GM18519 (cell line): ENCODE measurements around the gene LARGE1.
"Not testable (repeated sequence)": the region's sequence is repeated elsewhere in the genome, so short reads cannot be mapped to it uniquely, and the experiment has no call there.

Experiments used
- ATAC-seq: cut with Tn5 transposase; IDR thresholded peaks from one replicate; pipeline ENCODE4 v1.9.1; 2021; ENCODE audit warnings: mild to moderate bottlenecking, moderate library complexity; ENCODE audit not compliant: unreplicated experiment, low FRiP score

LARGE1 gene

DNA sequence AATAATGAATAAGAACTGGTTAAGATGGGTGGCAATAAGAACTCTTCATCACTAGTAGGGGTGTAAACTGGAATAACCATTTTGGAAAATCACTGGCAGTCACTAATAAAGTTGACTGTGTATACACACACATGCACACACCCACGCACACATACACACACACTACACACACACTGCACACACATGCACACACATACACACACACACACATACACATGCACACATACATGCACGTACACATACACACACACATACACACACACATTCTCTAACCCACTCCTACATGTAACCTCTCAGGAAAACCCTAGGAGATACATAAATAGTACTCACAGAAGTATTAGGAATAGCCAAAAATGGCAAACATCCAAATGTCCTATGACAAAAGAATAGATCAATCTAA is 455.6 kb downstream of the LARGE1 start:
- no peak for ATAC-seq

- ATAC-seq = no peak
Observed at GRCh38 chr22:33461698-33462434, 458.4 kb downstream of the LARGE1 start.

- not testable (repeated sequence) for ATAC-seq
Observed at GRCh38 chr22:33461245-33461644, 459.0 kb downstream of the LARGE1 start.

GRCh38 chr22:33459137-33459536 is 461.1 kb downstream of the LARGE1 start:
- no peak for ATAC-seq

GRCh38 chr22:33456511-33456910 is 463.8 kb downstream of the LARGE1 start:
- ATAC-seq = no peak

DNA sequence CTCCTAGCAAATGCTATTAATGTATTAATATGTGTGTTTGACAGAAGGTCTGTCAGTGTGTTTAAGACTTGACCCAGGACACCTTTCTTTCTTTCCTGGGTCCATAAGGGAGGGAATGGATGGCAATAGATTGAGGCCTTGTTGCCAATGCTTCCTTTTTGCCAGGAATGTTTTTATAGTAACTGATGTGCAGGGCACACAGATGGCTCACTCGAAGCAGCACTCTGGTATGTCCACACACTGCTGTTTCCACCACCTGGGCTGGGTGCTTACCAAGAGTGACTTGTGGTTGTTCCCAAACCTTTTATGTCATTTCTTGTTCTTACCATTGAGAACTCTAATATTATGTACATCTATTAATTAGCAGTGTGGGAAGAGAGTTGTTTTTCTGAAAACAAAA is 465.2 kb downstream of the LARGE1 start:
- no peak for ATAC-seq

DNA sequence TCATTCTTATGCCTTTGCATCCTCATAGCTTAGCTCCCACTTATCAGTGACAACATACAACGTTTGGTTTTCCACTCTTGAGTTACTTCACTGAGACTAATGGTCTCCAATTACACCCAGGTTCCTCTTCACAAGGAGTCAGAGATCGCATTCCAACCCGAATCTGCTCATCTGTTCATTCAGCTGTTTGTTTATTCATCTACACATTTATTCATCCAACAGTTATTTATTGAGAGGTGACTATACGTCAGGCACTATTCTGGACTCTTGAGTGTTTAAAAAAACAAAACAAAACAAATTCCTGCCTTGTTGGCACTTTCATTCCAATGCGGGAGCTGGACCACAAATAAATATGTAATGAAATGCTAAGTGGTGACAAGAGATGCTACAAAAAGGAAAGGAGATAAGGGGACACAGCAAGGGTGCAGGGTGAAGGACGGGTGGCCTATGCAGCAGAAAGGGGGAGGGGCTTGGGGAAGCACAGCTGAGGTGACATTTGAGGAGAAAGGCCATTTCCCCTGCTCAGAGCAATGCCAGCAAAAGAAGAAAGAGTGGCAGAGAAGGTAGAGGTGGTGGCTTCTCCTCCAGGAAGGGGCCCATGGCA is 468.3 kb downstream of the LARGE1 start:
- ATAC-seq = no peak

- ATAC-seq = no peak
Observed at GRCh38 chr22:33450756-33451155, 469.5 kb downstream of the LARGE1 start.

- no peak for ATAC-seq
Observed at GRCh38 chr22:33447733-33448132, 472.5 kb downstream of the LARGE1 start.

DNA sequence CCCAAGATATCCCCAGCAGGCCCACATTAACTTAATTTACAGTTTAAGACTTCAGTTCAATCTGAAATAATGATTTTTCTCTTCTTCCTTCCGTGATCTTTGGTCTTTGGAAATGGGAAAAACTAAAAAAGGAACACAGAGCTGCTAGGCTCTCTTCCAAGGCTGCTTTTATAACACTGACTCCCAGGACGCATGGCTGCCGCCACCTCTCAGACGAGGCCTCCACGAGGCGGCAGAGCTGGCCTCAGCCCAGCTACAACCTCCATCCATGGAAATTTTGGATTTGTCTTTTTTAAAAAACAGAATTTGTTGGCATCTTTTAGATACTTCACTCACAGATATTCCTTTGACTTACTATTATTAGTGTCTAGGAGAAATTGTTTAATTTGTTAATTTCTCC is 476.6 kb downstream of the LARGE1 start:
- ATAC-seq = no peak

GRCh38 chr22:33440756-33441155 is 479.5 kb downstream of the LARGE1 start:
- no peak for ATAC-seq

DNA sequence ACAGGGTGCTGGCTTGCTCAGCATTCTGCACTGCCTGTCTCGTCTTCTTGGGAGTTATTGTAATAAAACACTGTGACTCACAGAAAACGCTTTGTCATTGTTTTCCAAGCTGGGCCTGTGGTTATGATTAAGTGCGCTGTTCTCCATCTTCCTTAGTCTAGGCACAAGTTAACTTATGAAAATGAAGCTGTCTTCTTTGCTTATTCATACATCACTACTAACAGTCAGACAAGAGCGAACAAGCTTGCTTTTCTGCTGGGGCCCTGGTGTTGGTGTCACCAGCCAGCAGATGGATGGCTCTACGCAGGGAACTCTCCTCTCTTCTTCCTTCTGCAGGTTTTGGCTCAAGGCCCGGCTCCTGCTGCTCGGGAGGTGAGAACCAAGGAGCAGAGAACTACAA is 482.0 kb downstream of the LARGE1 start:
- ATAC-seq = no peak

DNA sequence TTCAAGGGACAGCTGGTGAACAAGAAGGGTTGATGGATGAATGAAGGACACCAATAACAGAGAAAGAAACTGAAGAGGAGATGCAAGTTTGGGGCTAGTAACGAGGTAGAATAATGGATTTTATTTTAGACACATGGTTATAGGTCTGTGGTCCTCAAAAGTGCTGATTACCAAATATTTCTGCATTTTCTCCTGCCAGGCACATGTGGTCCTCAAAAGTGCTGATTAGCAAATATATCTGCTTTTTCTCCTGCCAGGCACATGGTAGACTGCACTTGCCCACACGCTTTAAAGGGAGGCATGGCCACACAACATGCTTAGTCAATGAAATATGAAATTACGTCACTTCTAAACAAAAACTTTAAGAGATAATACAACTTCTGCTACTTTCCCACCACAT is 489.0 kb downstream of the LARGE1 start:
- no peak for ATAC-seq

GRCh38 chr22:33429281-33429680 is 491.0 kb downstream of the LARGE1 start:
- no peak for ATAC-seq

DNA sequence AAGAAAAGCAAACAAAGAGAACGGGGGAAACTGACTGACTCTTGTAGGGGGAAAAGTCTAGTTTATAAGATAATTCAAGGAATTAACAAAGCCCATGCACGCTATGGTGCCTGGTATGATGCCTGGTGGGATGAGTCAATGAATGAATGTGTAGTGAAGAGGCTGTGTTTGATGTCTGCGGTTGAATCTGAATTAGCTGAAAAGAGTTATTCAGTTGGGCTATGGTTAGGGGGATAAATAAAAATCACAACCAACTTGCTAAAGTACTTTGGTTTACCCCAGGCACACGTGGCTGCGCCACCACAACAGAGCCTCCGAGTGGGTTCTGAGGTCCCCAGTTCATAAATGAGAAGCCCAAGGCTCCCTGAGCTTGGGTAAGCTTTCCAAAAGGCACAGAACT is 492.8 kb downstream of the LARGE1 start:
- ATAC-seq = no peak

DNA sequence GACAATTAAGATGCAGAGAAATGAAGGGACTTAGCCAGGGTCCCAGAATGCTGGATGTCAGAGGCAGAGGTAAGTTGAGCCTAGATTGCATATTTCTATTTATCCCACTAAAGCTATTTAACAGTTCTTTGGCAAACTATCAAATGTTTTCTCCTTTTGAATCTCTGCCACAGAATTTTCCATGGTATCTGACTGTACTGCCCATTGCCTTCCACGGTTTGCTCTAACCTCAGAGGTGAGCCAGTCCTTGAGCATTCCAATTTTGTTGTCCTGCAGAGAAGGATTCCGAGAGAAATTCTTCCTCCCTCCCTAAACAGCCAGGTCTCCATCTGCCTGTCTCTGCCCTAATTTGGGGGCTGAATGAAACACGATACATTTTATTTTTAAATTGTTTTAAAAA is 493.8 kb downstream of the LARGE1 start:
- no peak for ATAC-seq

DNA sequence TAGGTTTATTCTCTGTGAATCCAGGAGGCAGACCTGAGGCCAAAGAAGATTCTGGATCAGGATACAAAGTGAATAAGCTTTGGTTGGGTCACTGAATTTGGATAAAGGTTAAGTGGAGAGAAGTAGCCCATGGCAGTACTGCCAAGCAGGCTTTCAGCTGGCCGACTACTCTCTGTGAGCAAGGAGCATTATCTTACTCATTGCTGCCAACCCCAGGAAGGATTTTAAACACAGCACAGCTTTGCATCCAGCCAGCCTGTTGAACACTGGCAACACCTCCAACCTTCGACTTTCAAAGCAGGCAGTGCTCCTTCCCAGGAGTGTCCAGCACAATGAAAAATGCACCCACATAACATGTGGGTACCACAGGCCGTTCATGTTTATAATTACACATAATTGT is 498.4 kb downstream of the LARGE1 start:
- no peak for ATAC-seq

GRCh38 chr22:33418484-33418883 is 501.8 kb downstream of the LARGE1 start:
- ATAC-seq = no peak

DNA sequence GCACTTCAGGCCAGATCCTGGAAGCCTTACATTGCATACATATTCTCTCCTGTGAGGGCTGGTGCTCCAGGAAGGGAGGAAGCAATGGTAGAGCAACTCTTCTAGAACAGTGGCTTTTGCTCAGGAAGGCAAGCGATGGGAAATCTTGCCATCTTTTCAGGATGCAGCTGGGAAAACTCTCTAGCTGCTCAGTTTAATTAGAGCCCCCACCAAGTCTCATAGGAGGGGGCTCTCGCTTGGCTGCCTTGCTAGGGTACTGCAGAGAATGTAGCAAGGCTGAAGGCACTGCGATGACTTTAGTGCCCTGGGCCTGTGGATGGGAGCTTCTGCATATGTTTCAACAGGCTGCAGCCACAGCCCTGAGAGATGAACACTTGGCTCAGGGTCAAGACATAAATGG is 504.9 kb downstream of the LARGE1 start:
- no peak for ATAC-seq

DNA sequence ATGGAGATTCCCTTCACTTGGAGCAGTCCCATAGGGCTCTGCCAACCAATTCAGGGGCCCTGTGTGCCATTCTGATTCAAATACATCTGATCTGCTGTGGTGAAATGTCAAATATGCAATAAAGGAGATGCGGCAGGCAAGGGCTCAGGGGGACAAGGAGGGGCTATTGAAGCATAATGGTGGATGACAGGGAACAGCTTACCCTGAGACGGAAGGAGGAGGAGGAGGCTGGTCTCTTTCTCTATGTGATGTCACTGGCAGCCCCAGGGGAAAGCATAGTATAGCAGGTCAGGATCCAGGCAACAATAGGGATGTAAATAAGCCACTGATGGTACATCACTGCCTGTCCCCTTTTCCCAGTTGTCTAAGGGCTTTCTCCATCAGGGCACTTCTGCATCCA is 511.2 kb downstream of the LARGE1 start:
- no peak for ATAC-seq

- ATAC-seq = no peak
Observed at GRCh38 chr22:33405194-33405593, 515.1 kb downstream of the LARGE1 start.

DNA sequence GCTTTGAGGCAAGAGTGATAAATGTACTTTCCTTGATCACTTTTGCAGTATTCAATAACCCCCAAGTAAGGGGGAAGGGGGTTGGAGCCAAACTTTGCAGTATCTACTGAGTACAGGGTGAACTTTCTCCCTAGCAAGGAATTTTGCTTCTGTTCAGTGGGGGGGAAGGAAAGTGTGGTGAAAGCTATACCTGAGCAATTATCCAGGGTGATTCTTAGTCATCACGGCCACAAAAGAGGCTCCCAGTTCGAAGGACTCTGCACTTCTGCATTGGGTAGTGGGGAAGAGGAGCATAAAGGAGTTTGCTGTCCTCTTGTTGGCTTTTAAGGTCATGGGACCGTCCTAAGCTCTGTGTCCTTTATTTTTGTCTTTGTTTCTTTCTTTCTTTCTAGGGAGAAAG is 515.6 kb downstream of the LARGE1 start:
- no peak for ATAC-seq
